GM18517 (cell line): ENCODE data around the gene UBE2QL1.

Source experiments
- ATAC-seq: cut with Tn5 transposase; IDR thresholded peaks from one replicate; pipeline ENCODE4 v1.9.1; 2021; ENCODE audit warnings: mild to moderate bottlenecking, moderate library complexity; ENCODE audit not compliant: unreplicated experiment

UBE2QL1 gene

GRCh38 chr5:6427694-6428093, 21.0 kb upstream of the UBE2QL1 start:
- no peak for ATAC-seq

GRCh38 chr5:6430418-6431028, 18.1 kb upstream of the UBE2QL1 start:
- no peak for ATAC-seq

GRCh38 chr5:6431214-6432195, 17.2 kb upstream of the UBE2QL1 start:
- ATAC-seq: no peak

GRCh38 chr5:6432206-6432605, 16.5 kb upstream of the UBE2QL1 start:
- ATAC-seq: no peak

- ATAC-seq: no peak
These were observed 13.9 kb upstream of the UBE2QL1 start for GRCh38 chr5:6434731-6435130.

GRCh38 chr5:6435356-6435755, 13.3 kb upstream of the UBE2QL1 start:
- ATAC-seq: no peak

GRCh38 chr5:6436715-6437331, 11.8 kb upstream of the UBE2QL1 start:
- no peak for ATAC-seq

- no peak for ATAC-seq
These were observed 8.8 kb upstream of the UBE2QL1 start for GRCh38 chr5:6439588-6440550.

- ATAC-seq: no peak
These were observed 6.3 kb upstream of the UBE2QL1 start for GRCh38 chr5:6442333-6442732.

- ATAC-seq: no peak
These were observed 5.3 kb upstream of the UBE2QL1 start for GRCh38 chr5:6443326-6443725.

GRCh38 chr5:6446042-6446441, 2.6 kb upstream of the UBE2QL1 start:
- ATAC-seq: no peak

- no peak for ATAC-seq
These were observed 1.9 kb upstream of the UBE2QL1 start for GRCh38 chr5:6446626-6447309.

- ATAC-seq: no peak
These were observed 1.1 kb upstream of the UBE2QL1 start for GRCh38 chr5:6447384-6448140.

GRCh38 chr5:6448141-6448491, 543 bp upstream of the UBE2QL1 start:
- no peak for ATAC-seq

GRCh38 chr5:6449465-6450158, 953 bp downstream of the UBE2QL1 start:
- ATAC-seq: no peak

- ATAC-seq: no peak
These were observed 1.7 kb downstream of the UBE2QL1 start for GRCh38 chr5:6450319-6450833.

- ATAC-seq: no peak
These were observed 4.2 kb downstream of the UBE2QL1 start for GRCh38 chr5:6452622-6453504.
